OCI-LY1 (cell line): ENCODE results near the gene SNRPD1.

Experiments
- CTCF ChIP-seq: fragments of 200-600 bp; sonication (generic), shearing (Covaris generic); IDR thresholded peaks from 2 replicates; pipeline ENCODE4 v1.5.1; 2017; ENCODE audit warnings: mild to moderate bottlenecking, antibody characterized with exemption, low read length, moderate library complexity, mixed read lengths
- EZH2 ChIP-seq: fragments of 200-600 bp; sonication (generic), shearing (Covaris generic); IDR thresholded peaks from 2 replicates; pipeline ENCODE4 v1.8.0; 2017; ENCODE audit warnings: borderline replicate concordance, mixed run types, mild to moderate bottlenecking, antibody characterized with exemption, low read length, moderate library complexity, mixed read lengths

GRCh38 chr18:21652073-21652472, 40.0 kb downstream of the SNRPD1 start:
- TF ChIP-seq CTCF = no peak
- TF ChIP-seq EZH2 = no peak
